Astrocyte (in vitro differentiated cells and primary cell): Measurements from ENCODE around the gene NTSR1. TPM values are rescaled to one million over a fixed set of nuclear protein-coding genes. Genes with fewer than 3 reads are reported as not detected.

Source experiments
- DNase-seq: peaks from one replicate; pipeline ENCODE4 v3.0.0-alpha.2; 2010; ENCODE audit warnings: low read depth
- FAIRE-seq: peaks from 2 replicates; lab custom pipeline; 2011; peaks lifted over from hg19 to GRCh38; lab: Jason Lieb, UNC
- H2AFZ ChIP-seq: 2 replicates; pipeline ENCODE4 v1.6.0; 2012; ENCODE audit warnings: low read depth, low read length, inconsistent platforms
- H3K27ac ChIP-seq: 2 replicates; pipeline ENCODE4 v1.5.1; 2011; ENCODE audit warnings: low read depth, low read length, inconsistent platforms
- H3K27me3 ChIP-seq: 2 replicates; pipeline ENCODE4 v1.6.0; 2011; ENCODE audit warnings: low read length, inconsistent platforms; ENCODE audit not compliant: insufficient read depth
- H3K36me3 ChIP-seq: 2 replicates; pipeline ENCODE4 v1.5.1; 2011; ENCODE audit warnings: low read length, inconsistent platforms; ENCODE audit not compliant: insufficient read depth
- H3K4me1 ChIP-seq: 2 replicates; pipeline ENCODE4 v1.5.1; 2011; ENCODE audit warnings: low read length, inconsistent platforms; ENCODE audit not compliant: insufficient read depth
- H3K4me2 ChIP-seq: 2 replicates; pipeline ENCODE4 v1.6.0; 2012; ENCODE audit warnings: low read length, inconsistent platforms
- H3K4me3 ChIP-seq: 2 replicates; pipeline ENCODE4 v1.5.1; 2011; ENCODE audit warnings: low read depth, mild to moderate bottlenecking, low read length, inconsistent platforms; ENCODE audit not compliant: insufficient read depth
- H3K79me2 ChIP-seq: 2 replicates; pipeline ENCODE4 v1.6.0; 2012; ENCODE audit warnings: mild to moderate bottlenecking, low read length, inconsistent platforms; ENCODE audit not compliant: insufficient read depth
- H3K9ac ChIP-seq: 2 replicates; pipeline ENCODE4 v1.6.0; 2012; ENCODE audit warnings: mild to moderate bottlenecking, low read length, inconsistent platforms
- H3K9me3 ChIP-seq: 2 replicates; pipeline ENCODE4 v1.5.1; 2012; ENCODE audit warnings: low read depth, mild to moderate bottlenecking, low read length, inconsistent platforms; ENCODE audit not compliant: insufficient read depth
- H4K20me1 ChIP-seq: 2 replicates; pipeline ENCODE4 v1.6.0; 2012; ENCODE audit warnings: low read length, inconsistent platforms; ENCODE audit not compliant: insufficient read depth
- H3K27ac Mint-ChIP-seq: one replicate; pipeline ENCODE4 v1.8.0; 2021; ENCODE audit warnings: mild to moderate bottlenecking, mixed read lengths; ENCODE audit not compliant: unreplicated experiment
- H3K27me3 Mint-ChIP-seq: one replicate; pipeline ENCODE4 v1.8.0; 2021; ENCODE audit warnings: low read depth, mixed read lengths; ENCODE audit not compliant: unreplicated experiment
- H3K36me3 Mint-ChIP-seq: one replicate; pipeline ENCODE4 v1.8.0; 2021; ENCODE audit warnings: low read depth, mixed read lengths; ENCODE audit not compliant: unreplicated experiment
- H3K4me1 Mint-ChIP-seq: one replicate; pipeline ENCODE4 v1.8.0; 2021; ENCODE audit warnings: low read depth, mixed read lengths; ENCODE audit not compliant: unreplicated experiment
- H3K4me3 Mint-ChIP-seq: one replicate; pipeline ENCODE4 v1.8.0; 2021; ENCODE audit warnings: mild to moderate bottlenecking, moderate library complexity, mixed read lengths; ENCODE audit not compliant: unreplicated experiment
- H3K9me3 Mint-ChIP-seq: one replicate; pipeline ENCODE4 v1.8.0; 2021; ENCODE audit warnings: mild to moderate bottlenecking, mixed read lengths; ENCODE audit not compliant: unreplicated experiment
- CTCF ChIP-seq: IDR thresholded peaks from 2 replicates; pipeline ENCODE4 v1.5.1; 2011; ENCODE audit warnings: low read depth, mild to moderate bottlenecking, inconsistent platforms, low read length, moderate library complexity; ENCODE audit not compliant: insufficient read depth
- EZH2 ChIP-seq: IDR thresholded peaks from 2 replicates; pipeline ENCODE4 v1.6.1; 2012; ENCODE audit warnings: mild to moderate bottlenecking, low read length, inconsistent platforms; ENCODE audit not compliant: insufficient read depth
- total RNA-seq: library from RNA; stranded (reverse); gene quantifications from 2 replicates; pipeline ENCODE4 v1.2.1, GENCODE V29; 2021

NTSR1 gene
- total RNA-seq, 1 donor from 2014 or later: 0.16 TPM

GRCh38 chr20:62735331-62735821 is 26.7 kb downstream of the NTSR1 start:
- DNase-seq (no peak), FAIRE-seq (no peak)
- H3K9me3 ChIP-seq: no peaks in the 10 kb centered on the region
- H3K27ac Mint-ChIP-seq: no peak overlapping the region
- peaks cover 43% of the 10 kb centered on the region for H3K27me3 Mint-ChIP-seq
- no peaks in the 10 kb centered on the region for H3K36me3 Mint-ChIP-seq
- H3K36me3 ChIP-seq: no peaks in the 10 kb centered on the region
- no peak overlapping the region for H3K4me3 ChIP-seq
- H3K9me3 Mint-ChIP-seq: peaks cover 4% of the 10 kb centered on the region
- no peak overlapping the region for H3K4me3 Mint-ChIP-seq
- H3K4me1 ChIP-seq: peaks cover 28% of the 10 kb centered on the region
- H3K79me2 ChIP-seq: no peaks in the 10 kb centered on the region
- peaks cover 17% of the 10 kb centered on the region for H3K4me1 Mint-ChIP-seq
- no peak overlapping the region for H3K9ac ChIP-seq
- H2AFZ ChIP-seq: no peak overlapping the region
- H3K27me3 ChIP-seq: peaks cover 8% of the 10 kb centered on the region
- H3K27ac ChIP-seq: no peak overlapping the region
- no peak for TF ChIP-seq CTCF
- no peak for TF ChIP-seq EZH2
- H4K20me1 ChIP-seq: no peaks in the 10 kb centered on the region
- H3K4me2 ChIP-seq: peak overlapping the region; percentile 23

- Mint-ChIP-seq H3K27me3 (peaks cover 38% of the 10 kb centered on the region), H3K36me3 (no peaks in the 10 kb centered on the region), H3K4me1 (peaks cover 19% of the 10 kb centered on the region), H3K4me3 (no peak overlapping the region), H3K27ac (no peak overlapping the region), H3K9me3 (no peaks in the 10 kb centered on the region)
- H3K9me3 ChIP-seq: no peaks in the 10 kb centered on the region
- TF ChIP-seq EZH2: no peak
- TF ChIP-seq CTCF: no peak
- DNase-seq (no peak), FAIRE-seq (no peak)
- H3K9ac ChIP-seq: no peak overlapping the region
- no peaks in the 10 kb centered on the region for H4K20me1 ChIP-seq
- peaks cover 8% of the 10 kb centered on the region for H3K27me3 ChIP-seq
- no peak overlapping the region for H3K4me2 ChIP-seq
- H3K36me3 ChIP-seq: no peaks in the 10 kb centered on the region
- H2AFZ ChIP-seq: no peak overlapping the region
- no peaks in the 10 kb centered on the region for H3K79me2 ChIP-seq
- no peak overlapping the region for H3K27ac ChIP-seq
- H3K4me3 ChIP-seq: no peak overlapping the region
- peaks cover 34% of the 10 kb centered on the region for H3K4me1 ChIP-seq
Observed at GRCh38 chr20:62736026-62736406, 27.4 kb downstream of the NTSR1 start.

- Histone ChIP-seq H3K9ac (no peak overlapping the region), H4K20me1 (no peaks in the 10 kb centered on the region), H2AFZ (no peak overlapping the region), H3K27me3 (peaks cover 8% of the 10 kb centered on the region), H3K27ac (no peak overlapping the region), H3K36me3 (no peaks in the 10 kb centered on the region), H3K4me1 (peaks cover 38% of the 10 kb centered on the region), H3K4me2 (no peak overlapping the region), H3K4me3 (no peak overlapping the region), H3K79me2 (no peaks in the 10 kb centered on the region), H3K9me3 (no peaks in the 10 kb centered on the region)
- FAIRE-seq (no peak), DNase-seq (no peak)
- TF ChIP-seq CTCF (no peak), EZH2 (no peak)
- H3K9me3 Mint-ChIP-seq: no peaks in the 10 kb centered on the region
- H3K4me1 Mint-ChIP-seq: peaks cover 21% of the 10 kb centered on the region
- H3K27me3 Mint-ChIP-seq: peaks cover 37% of the 10 kb centered on the region
- H3K27ac Mint-ChIP-seq: no peak overlapping the region
- H3K36me3 Mint-ChIP-seq: no peaks in the 10 kb centered on the region
- no peak overlapping the region for H3K4me3 Mint-ChIP-seq
Observed at GRCh38 chr20:62736407-62737071, 27.9 kb downstream of the NTSR1 start.
